GM12865 (cell line): Measurements from ENCODE around the gene GLI2.

Source experiments
- DNase-seq: peaks from one replicate; pipeline ENCODE4 v3.0.0; 2010; ENCODE audit warnings: low read depth
- H3K4me3 ChIP-seq: 2 replicates; pipeline ENCODE4 v1.5.1; 2011; ENCODE audit warnings: mild to moderate bottlenecking, low read depth, low read length, control low read depth
- TF ChIP-seq, protein P1 (sequence below): IDR thresholded peaks from 2 replicates; pipeline ENCODE4 v1.5.1; 2011; ENCODE audit warnings: low read length, control low read depth, low read depth, inconsistent platforms; ENCODE audit not compliant: insufficient read depth; ENCODE audit errors: missing control alignments

Gene GLI2

DNA sequence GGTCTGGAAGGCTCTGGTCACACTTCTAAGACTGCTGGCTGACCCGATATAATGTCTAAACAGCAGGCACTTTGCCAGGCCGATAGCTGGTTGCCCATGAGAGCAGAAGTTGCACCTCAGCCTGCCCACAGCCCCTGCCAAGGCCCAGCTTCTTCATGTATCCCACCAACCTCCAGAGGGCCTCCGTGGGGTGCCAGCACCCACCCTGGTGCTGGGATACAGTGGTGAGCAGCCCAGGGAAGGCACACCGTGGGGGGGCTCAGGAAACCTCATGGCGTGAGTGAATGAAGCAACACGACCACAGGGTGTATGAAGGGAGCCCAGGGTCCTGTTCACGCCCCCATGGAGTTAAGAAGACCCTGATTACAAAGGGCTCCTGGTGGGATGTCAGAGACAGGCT, 16.2 kb upstream of the GLI2 start:
- TF ChIP-seq, protein P1, sequence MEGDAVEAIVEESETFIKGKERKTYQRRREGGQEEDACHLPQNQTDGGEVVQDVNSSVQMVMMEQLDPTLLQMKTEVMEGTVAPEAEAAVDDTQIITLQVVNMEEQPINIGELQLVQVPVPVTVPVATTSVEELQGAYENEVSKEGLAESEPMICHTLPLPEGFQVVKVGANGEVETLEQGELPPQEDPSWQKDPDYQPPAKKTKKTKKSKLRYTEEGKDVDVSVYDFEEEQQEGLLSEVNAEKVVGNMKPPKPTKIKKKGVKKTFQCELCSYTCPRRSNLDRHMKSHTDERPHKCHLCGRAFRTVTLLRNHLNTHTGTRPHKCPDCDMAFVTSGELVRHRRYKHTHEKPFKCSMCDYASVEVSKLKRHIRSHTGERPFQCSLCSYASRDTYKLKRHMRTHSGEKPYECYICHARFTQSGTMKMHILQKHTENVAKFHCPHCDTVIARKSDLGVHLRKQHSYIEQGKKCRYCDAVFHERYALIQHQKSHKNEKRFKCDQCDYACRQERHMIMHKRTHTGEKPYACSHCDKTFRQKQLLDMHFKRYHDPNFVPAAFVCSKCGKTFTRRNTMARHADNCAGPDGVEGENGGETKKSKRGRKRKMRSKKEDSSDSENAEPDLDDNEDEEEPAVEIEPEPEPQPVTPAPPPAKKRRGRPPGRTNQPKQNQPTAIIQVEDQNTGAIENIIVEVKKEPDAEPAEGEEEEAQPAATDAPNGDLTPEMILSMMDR = no peak
- DNase-seq = no peak
- no peak overlapping the region for H3K4me3 ChIP-seq

DNA sequence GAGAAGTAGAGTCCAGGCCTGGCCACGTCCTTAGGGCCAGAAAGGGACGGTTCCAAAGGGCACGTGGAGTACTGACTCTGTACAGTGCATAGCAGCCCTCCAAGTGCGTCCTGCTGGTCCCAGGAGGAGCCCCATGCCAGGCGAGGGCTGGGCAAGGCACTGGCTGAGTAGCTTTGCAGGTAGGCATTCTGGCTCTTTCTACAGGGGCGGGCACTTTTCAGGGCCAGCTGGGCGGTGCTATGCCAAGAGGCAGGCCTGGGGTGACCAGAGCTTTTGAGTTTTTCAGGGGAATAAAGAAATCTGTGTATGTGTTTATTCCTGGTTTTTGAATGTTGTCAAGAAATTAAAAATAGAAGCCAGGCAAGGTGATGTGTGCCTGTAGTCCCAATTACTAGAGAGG, 15.4 kb upstream of the GLI2 start:
- no peak for DNase-seq
- H3K4me3 ChIP-seq = no peak overlapping the region
- TF ChIP-seq, protein P1 = no peak

DNA sequence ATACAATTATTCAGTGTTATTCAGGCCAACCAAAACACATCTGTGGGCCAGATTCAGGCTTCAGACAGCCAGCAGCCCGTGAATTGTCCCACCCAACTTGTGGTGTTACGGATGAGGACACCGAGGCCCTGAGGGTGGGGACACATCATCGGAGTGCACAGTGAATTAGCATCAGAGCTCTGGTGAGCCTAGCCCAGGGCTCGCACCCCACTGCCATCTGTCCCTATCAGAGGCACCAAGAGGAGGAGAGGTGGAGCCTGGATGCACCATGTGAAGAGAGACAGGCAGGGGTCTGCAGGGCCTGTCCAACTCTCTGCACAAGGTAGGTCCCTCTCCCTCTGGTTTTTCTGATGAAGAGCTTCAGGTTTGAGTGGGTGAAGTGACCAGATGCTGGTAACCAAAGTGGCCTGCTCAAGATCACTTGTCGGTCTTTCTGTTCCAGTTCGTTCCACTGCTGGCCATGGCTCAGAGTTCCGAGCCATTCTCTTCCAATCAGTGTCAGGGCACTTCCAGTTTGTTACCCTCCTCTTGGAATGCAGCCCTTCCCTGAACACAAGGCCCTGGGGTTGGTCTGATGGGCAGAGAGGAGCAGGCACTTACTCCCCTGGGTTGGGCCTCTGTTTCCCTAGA, 14.8 kb upstream of the GLI2 start:
- DNase-seq = no peak
- TF ChIP-seq, protein P1 = no peak
- H3K4me3 ChIP-seq = no peak overlapping the region

DNA sequence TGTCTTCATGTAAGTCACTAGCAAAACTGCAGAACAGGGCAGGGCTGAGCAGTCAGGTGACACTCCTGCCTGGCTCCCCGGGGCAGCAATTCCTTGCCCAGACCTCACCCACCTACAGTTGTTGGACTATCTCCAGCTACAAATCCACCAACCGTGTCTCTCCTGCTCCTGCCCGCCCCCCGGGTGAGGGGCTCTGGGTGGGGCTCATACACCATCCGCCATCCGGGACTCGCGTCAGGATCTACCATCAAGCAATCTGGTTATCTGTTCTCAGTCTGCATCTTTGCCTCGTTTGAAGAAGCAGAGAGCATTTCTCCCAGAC, 13.5 kb upstream of the GLI2 start:
- DNase-seq = no peak
- H3K4me3 ChIP-seq = no peak overlapping the region
- TF ChIP-seq, protein P1 = no peak

DNA sequence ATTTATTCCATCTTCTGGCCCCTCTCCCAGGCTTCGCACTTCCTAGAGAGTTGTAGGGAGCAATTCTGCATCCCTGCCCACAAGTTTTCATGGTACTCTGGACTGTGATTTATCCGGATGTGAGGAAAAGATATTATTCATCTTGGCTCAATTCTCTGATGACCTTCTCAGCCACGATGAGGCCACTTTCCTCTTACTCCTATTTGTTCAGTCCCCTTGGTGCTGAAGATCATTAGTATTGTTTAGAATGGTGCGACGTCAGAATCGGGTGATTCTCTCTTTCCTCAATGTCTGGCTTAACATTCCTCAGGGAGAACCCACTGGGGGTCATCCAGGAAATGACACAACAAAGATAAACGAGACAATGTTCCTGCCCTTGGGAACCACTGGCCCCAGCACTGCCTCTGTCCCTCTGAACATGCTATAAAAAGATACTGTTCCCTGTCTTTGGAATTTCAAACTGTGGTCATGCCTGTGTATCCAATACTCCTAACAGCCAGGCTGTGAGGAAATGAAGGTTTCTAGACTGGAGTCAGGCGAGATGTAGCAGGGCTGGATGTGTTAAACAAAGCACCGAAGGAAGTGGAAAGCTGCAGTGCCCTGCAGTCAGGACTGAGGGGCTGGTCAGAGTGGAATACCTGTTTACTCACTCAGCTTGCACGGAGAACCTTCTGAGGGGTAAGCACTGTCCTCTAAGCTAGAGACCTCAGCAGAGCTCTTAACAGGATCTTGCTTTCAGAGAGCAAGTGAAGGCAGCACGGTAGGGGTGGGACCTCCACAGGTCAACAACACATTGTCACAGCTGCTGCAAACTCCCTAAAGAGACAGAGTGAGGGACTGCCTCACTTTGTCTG, 12.9 kb upstream of the GLI2 start:
- no peak for DNase-seq
- TF ChIP-seq, protein P1 = no peak
- no peak overlapping the region for H3K4me3 ChIP-seq

DNA sequence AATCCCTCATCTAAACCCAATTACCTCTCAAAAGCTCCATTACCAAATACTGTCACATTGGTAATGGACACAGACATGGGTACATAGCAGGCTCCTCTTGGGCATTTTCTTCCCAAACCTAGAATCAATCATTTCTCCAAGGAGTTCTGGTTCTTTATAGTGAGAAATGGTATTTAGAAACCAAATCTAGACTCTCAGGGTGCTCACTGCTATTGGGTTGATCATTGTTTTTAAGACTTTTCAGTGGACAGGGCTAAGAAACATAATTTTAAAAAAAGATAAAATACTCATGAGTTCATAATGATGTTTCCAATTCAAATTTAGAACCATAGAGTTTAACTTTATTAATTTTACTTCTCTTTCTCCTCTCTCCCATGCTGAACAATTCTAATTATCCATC, 9.4 kb upstream of the GLI2 start:
- no peak for DNase-seq
- no peak overlapping the region for H3K4me3 ChIP-seq
- TF ChIP-seq, protein P1 = no peak
